GM12878 (cell line): ENCODE results near the gene FOXR1. TPM values are rescaled to one million over a fixed set of nuclear protein-coding genes. Genes with fewer than 3 reads are reported as not detected.

Source experiments
- ATF3 ChIP-seq: IDR thresholded peaks from 2 replicates; pipeline ENCODE4 v1.6.1; 2011; ENCODE audit warnings: low read depth, mild to moderate bottlenecking, low read length, moderate library complexity, borderline replicate concordance; ENCODE audit errors: extremely low read depth
- HDGF ChIP-seq: fragments of 450-650 bp; IDR thresholded peaks from 2 replicates; pipeline ENCODE4 v1.6.1; 2016; ENCODE audit warnings: antibody characterized with exemption
- HSF1 ChIP-seq: fragments of 150-350 bp; IDR thresholded peaks from 2 replicates; pipeline ENCODE4 v1.6.1; 2014; ENCODE audit warnings: mild to moderate bottlenecking, low read depth, low read length
- MAX ChIP-seq: IDR thresholded peaks from 2 replicates; pipeline ENCODE4 v1.6.1; 2012; ENCODE audit warnings: low read depth, low read length, improper control_type of control experiment
- MEF2B ChIP-seq: fragments of 450-650 bp; IDR thresholded peaks from 2 replicates; pipeline ENCODE4 v1.6.1; 2018; ENCODE audit warnings: mild to moderate bottlenecking, moderate library complexity; ENCODE audit not compliant: partially characterized antibody, poor library complexity, severe bottlenecking
- NFIC ChIP-seq: IDR thresholded peaks from 2 replicates; pipeline ENCODE4 v1.6.1; 2012; ENCODE audit warnings: low read depth, mild to moderate bottlenecking, inconsistent platforms, low read length, moderate library complexity
- SIX5 ChIP-seq: IDR thresholded peaks from 2 replicates; pipeline ENCODE4 v1.6.1; 2011; ENCODE audit warnings: mild to moderate bottlenecking, low read depth, low read length, moderate library complexity; ENCODE audit not compliant: severe bottlenecking
- SMC3 ChIP-seq: IDR thresholded peaks from 2 replicates; pipeline ENCODE4 v1.6.1; 2011; ENCODE audit warnings: low read length, improper control_type of control experiment, borderline replicate concordance
- TCF12 ChIP-seq: IDR thresholded peaks from 2 replicates; pipeline ENCODE4 v1.6.1; 2011; ENCODE audit warnings: low read depth, mild to moderate bottlenecking, low read length
- TCF7 ChIP-seq: IDR thresholded peaks from 2 replicates; pipeline ENCODE4 v1.6.1; 2014; ENCODE audit warnings: antibody characterized with exemption, borderline replicate concordance
- ZBED1 ChIP-seq: IDR thresholded peaks from 2 replicates; pipeline ENCODE4 v1.6.1; 2016; ENCODE audit warnings: borderline replicate concordance
- ZBTB40 ChIP-seq: fragments of 450-650 bp; IDR thresholded peaks from 2 replicates; pipeline ENCODE4 v1.6.1; 2016; ENCODE audit warnings: mild to moderate bottlenecking, moderate library complexity, borderline replicate concordance
- ZNF592 ChIP-seq: fragments of 450-650 bp; IDR thresholded peaks from 2 replicates; pipeline ENCODE4 v1.6.1; 2017; ENCODE audit warnings: mild to moderate bottlenecking, moderate library complexity
- polyA plus RNA-seq, 11 experiments: library from polyadenylated mRNA; depleted of rRNA in 4 of 11; unstranded in 6 of 11; stranded (reverse) in 5 of 11; fragments of >200 nt; fragmentation: Nextera tagmentation in 4 of 11; fragmentation: Illumina TruSeq in 1 of 11; extraction: Ambion mirVana in 4 of 11; extraction: Trizol in 1 of 11; gene quantifications; 1 replicate in 1 of 11; 2 replicates in 10 of 11; pipeline versions ENCODE4 v1.2.1 to v1.2.3, GENCODE V29; 2011 to 2016; ENCODE audit warnings: inconsistent platforms in 2 of 11, missing spikeins in 2 of 11, low read depth in 1 of 11
- total RNA-seq, 4 experiments: library from RNA; depleted of rRNA in 3 of 4; stranded (reverse); fragments of >200 nt in 3 of 4; fragmentation: Illumina TruSeq in 1 of 4; extraction: Trizol in 1 of 4; gene quantifications; 2 replicates each; pipeline versions ENCODE4 v1.2.1 to v1.2.3, GENCODE V29; 2013 to 2021

Gene FOXR1
- total and polyA plus RNA-seq, 10 of the 15 experiments (the other 5 are each of a cell fraction or from before 2014, with no cell fraction given): not detected

- TF ChIP-seq MAX (0 out of 2 replicates have a peak, but pooled peaks have one; percentile 46), MEF2B (no peak), HDGF (0 out of 2 replicates have a peak, but pooled peaks have one; percentile 49), SMC3 (no peak), ZBED1 (no peak), SIX5 (peak; percentile 78), HSF1 (no peak), ZNF592 (no peak), ZBTB40 (no peak), NFIC (no peak), TCF7 (no peak), TCF12 (peak; percentile 74), ATF3 (no peak)
Observed at GRCh38 chr11:118924591-118925585, 46.7 kb upstream of the FOXR1 start (continued).
